Tibial nerve (tissue), 4 donors: ENCODE measurements around the gene RAPGEF6. TPM values are rescaled to one million over a fixed set of nuclear protein-coding genes. Genes with fewer than 3 reads are reported as not detected.
"Not testable (repeated sequence)": the region's sequence is repeated elsewhere in the genome, so short reads cannot be mapped to it uniquely, and the experiment has no call there.

Experiments used
- DNase-seq, 2 donors: peaks; one replicate each; pipeline ENCODE4 v3.0.0-alpha.2; 2019; ENCODE audit warnings: low spot score in 2 of 2
- H3K27ac ChIP-seq, 4 donors: fragments of 200-600 bp; sonication (generic) in 3 of 4; one replicate each; pipeline ENCODE4 v1.5.1; 2017 to 2019; ENCODE audit warnings: mild to moderate bottlenecking in 1 of 4
- H3K27me3 ChIP-seq, 2 donors: fragments of 200-600 bp; sonication (generic) in 1 of 2; one replicate each; pipeline versions ENCODE4 v1.5.1 to v1.6.0; 2017 to 2019
- H3K36me3 ChIP-seq, 3 donors: fragments of 200-600 bp; sonication (generic); one replicate each; pipeline ENCODE4 v1.5.1; 2018 to 2019
- H3K4me1 ChIP-seq, 4 donors: fragments of 200-600 bp; sonication (generic) in 3 of 4; one replicate each; pipeline ENCODE4 v1.5.1; 2017 to 2019
- H3K4me3 ChIP-seq, 4 donors: fragments of 200-600 bp; sonication (generic) in 3 of 4; one replicate each; pipeline ENCODE4 v1.5.1; 2017 to 2019; ENCODE audit warnings: mild to moderate bottlenecking in 1 of 4, moderate library complexity in 1 of 4
- H3K9me3 ChIP-seq, 4 donors: fragments of 200-600 bp; sonication (generic) in 3 of 4; one replicate each; pipeline ENCODE4 v1.5.1; 2017 to 2019
- CTCF ChIP-seq, 5 experiments: fragments of 200-600 bp in 3 of 5; fragments of 450-650 bp in 2 of 5; sonication (generic) in 3 of 5; IDR thresholded peaks; one replicate each; pipeline ENCODE4 v1.5.1; 2016 to 2019; ENCODE audit warnings: antibody characterized with exemption in 5 of 5, mild to moderate bottlenecking in 3 of 5, moderate library complexity in 2 of 5
- EP300 ChIP-seq, 2 donors: sonication (generic); formaldehyde crosslinking; IDR thresholded peaks; one replicate each; pipeline ENCODE4 v1.6.1; 2017; ENCODE audit warnings: antibody characterized with exemption in 2 of 2, mild to moderate bottlenecking in 1 of 2
- POLR2A ChIP-seq, 2 donors: fragments of 450-650 bp; IDR thresholded peaks; one replicate each; pipeline ENCODE4 v1.6.1; 2017; ENCODE audit warnings: antibody characterized with exemption in 2 of 2, mild to moderate bottlenecking in 2 of 2, moderate library complexity in 2 of 2
- WGBS, 2 donors: methylation state at CpG; one replicate each; pipeline ENCODE4 v1.1.5; 2018; 5-methylcytosine and 5-hydroxymethylcytosine counted together
- total RNA-seq, 4 donors: library from RNA; depleted of rRNA; stranded (reverse); fragments of >200 nt; gene quantifications; one replicate each; pipeline ENCODE4 v1.1.0, GENCODE V29; 2016

RAPGEF6 gene
- total RNA-seq, 4 donors from 2014 or later, result 25.1 to 36.4 (median 26.6) TPM

GRCh38 chr5:131679911-131680310 is 44.9 kb upstream of the RAPGEF6 start:
- Histone ChIP-seq H3K4me1 (no peaks in the 10 kb centered on the region), H3K27me3 (no peaks in the 10 kb centered on the region), H3K9me3 (no peaks in the 10 kb centered on the region), H3K27ac (no peak overlapping the region), H3K36me3 (peaks cover 0 to 52% (median 0%) of the 10 kb centered on the region in 3 donors), H3K4me3 (no peak overlapping the region)
- TF ChIP-seq EP300 (IDR thresholded peaks at IDR 0.05) (no peak), POLR2A (IDR thresholded peaks at IDR 0.05) (no peak), CTCF (IDR thresholded peaks at IDR 0.05) (no peak)
- DNase-seq, result no peak
- WGBS, 2 donors, result 73 to 77% methylated on average over 1 of the region's 1 CpG

GRCh38 chr5:131678273-131678672 is 43.2 kb upstream of the RAPGEF6 start:
- Histone ChIP-seq H3K4me1 (peaks cover 0 to 16% (median 0%) of the 10 kb centered on the region in 4 donors), H3K36me3 (peaks cover 0 to 63% (median 0%) of the 10 kb centered on the region in 3 donors)
- H3K9me3 ChIP-seq, DNase-seq, H3K27ac ChIP-seq, H3K27me3 ChIP-seq, H3K4me3 ChIP-seq: not testable (repeated sequence)
- 96 to 98% methylated on average over 10 of the region's 10 CpGs for WGBS, 2 donors

- WGBS, 2 donors, result 90 to 94% methylated on average over 3 of the region's 3 CpGs
- H3K4me3 ChIP-seq, result no peak overlapping the region
- H3K27ac ChIP-seq, result no peak overlapping the region
- TF ChIP-seq CTCF (IDR thresholded peaks at IDR 0.05) (no peak), POLR2A (IDR thresholded peaks at IDR 0.05) (no peak), EP300 (IDR thresholded peaks at IDR 0.05) (no peak)
- H3K27me3 ChIP-seq, result no peaks in the 10 kb centered on the region
- H3K4me1 ChIP-seq, result peaks cover 0 to 28% (median 4%) of the 10 kb centered on the region in 4 donors
- peaks cover 0 to 64% (median 0%) of the 10 kb centered on the region in 3 donors for H3K36me3 ChIP-seq
- no peak for DNase-seq
- no peaks in the 10 kb centered on the region for H3K9me3 ChIP-seq
Measured at GRCh38 chr5:131677115-131677514, 42.1 kb upstream of the RAPGEF6 start.

GRCh38 chr5:131672776-131673175 is 37.7 kb upstream of the RAPGEF6 start:
- TF ChIP-seq EP300 (IDR thresholded peaks at IDR 0.05) (no peak), CTCF (IDR thresholded peaks at IDR 0.05) (no peak), POLR2A (IDR thresholded peaks at IDR 0.05) (no peak)
- 61 to 68% methylated on average over 6 of the region's 6 CpGs for WGBS, 2 donors
- Histone ChIP-seq H3K27ac (peak overlapping the region in 2 of 4 donors; percentile 72 to 74), H3K9me3 (no peaks in the 10 kb centered on the region), H3K27me3 (no peaks in the 10 kb centered on the region), H3K36me3 (peaks cover 0 to 63% (median 0%) of the 10 kb centered on the region in 3 donors), H3K4me1 (peaks cover 0 to 42% (median 7%) of the 10 kb centered on the region in 4 donors), H3K4me3 (no peak overlapping the region)
- DNase-seq, result no peak

- no peaks in the 10 kb centered on the region for H3K9me3 ChIP-seq
- H3K27me3 ChIP-seq, result no peaks in the 10 kb centered on the region
- peaks cover 0 to 42% (median 7%) of the 10 kb centered on the region in 4 donors for H3K4me1 ChIP-seq
- 22 to 38% methylated on average over 2 of the region's 2 CpGs for WGBS, 2 donors
- no peak for TF ChIP-seq POLR2A (IDR thresholded peaks at IDR 0.05)
- peak in 1 of 2 donors; percentile 71 for TF ChIP-seq EP300 (IDR thresholded peaks at IDR 0.05)
- peak overlapping the region; percentile 13 to 74 (median 65) for H3K27ac ChIP-seq
- no peak overlapping the region for H3K4me3 ChIP-seq
- peak in 1 of 2 donors; percentile 30 for DNase-seq
- H3K36me3 ChIP-seq, result peaks cover 0 to 60% (median 0%) of the 10 kb centered on the region in 3 donors
Measured at GRCh38 chr5:131671994-131672655, 37.1 kb upstream of the RAPGEF6 start.

GRCh38 chr5:131671409-131671808 is 36.4 kb upstream of the RAPGEF6 start:
- Histone ChIP-seq H3K9me3 (no peaks in the 10 kb centered on the region), H3K36me3 (peaks cover 0 to 59% (median 0%) of the 10 kb centered on the region in 3 donors), H3K27me3 (no peaks in the 10 kb centered on the region), H3K27ac (peak overlapping the region in 3 of 4 donors; percentile 13 to 74 (median 72)), H3K4me1 (peaks cover 0 to 42% (median 7%) of the 10 kb centered on the region in 4 donors), H3K4me3 (no peak overlapping the region)
- DNase-seq, result no peak
- TF ChIP-seq EP300 (IDR thresholded peaks at IDR 0.05), result no peak
- no peak for TF ChIP-seq POLR2A (IDR thresholded peaks at IDR 0.05)
- TF ChIP-seq CTCF (IDR thresholded peaks at IDR 0.05), result no peak
